ENCODE measurements around the gene UHRF2.
"Not testable (repeated sequence)": the region's sequence is repeated elsewhere in the genome, so short reads cannot be mapped to it uniquely, and the experiment has no call there.

UHRF2 gene

DNA sequence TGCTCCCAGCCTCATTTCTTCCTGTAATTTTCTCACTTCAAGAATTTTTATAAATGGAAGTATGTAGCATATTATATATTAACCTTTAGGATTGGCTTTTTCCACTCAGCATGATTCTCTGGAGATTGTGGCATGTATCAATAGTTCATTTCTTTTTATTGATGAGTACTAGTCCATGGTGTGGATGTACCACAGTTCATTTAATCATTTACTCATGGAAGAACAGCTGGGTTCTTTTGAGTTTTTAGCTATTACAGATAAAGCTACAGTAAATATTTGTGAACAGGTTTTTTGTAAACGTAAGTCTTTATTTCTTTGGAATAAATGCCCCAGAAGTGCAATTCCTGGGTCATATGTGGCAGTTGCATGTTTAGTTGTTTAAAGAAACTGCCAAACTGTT, 76.1 kb downstream of the UHRF2 start:
- DNase-seq: no peak

DNA sequence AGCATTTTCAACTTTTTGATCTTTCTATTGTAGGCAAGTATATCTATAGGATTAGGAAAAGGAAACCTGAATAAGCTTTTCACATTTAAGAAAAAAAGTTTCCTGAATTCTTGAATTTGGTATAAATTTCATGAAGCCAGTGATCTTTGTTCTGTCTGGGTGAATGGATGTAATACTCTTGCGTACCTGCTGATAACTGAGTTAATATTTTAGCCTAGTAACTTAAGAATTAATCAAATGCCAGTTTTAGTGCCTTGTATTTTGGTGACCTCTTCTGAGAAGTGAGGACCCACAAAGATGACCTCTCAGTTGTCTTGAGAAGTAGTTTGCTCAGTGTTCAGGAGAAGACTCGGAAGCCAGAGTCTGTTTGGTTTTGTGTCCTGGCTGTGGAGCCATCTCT, 77.9 kb downstream of the UHRF2 start:
- no peak for DNase-seq

DNA sequence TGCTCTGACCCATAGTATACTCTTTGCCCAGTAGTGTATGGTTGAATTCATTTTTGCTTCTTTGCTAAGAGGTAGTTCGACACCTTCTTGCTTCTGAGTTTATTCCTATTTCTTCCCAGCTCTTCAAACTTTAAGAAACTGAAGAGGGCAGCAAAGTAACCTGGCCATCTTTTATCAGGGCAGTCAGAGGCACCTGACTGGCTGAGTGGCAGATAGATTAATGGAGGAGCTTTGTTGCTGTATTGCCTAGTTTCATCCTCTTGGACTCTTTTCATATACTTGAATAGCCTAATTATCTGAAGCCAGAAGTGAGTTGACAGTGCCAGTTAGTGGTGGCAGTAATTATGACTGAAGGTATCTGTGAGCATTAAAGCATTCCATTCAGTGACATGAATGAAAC, 82.5 kb downstream of the UHRF2 start:
- DNase-seq: no peak

DNA sequence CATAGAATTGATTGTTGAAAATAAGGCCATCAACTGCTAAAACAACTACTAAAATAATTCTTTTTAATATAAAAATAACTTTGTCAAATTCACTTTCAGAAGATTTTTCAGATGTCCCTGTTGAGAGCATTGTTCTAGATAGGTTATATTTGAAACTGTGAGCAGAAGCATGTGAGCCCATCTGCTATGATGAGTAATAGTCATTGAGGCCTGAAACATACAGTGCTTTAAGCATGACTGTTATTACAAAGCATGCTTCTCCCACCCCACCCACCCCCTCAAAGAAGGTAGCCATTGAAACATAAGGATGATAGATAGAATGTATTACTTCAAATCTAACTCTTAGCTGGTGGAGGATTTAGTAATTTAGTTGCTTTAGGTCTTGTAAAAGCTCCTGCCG, 86.0 kb downstream of the UHRF2 start:
- DNase-seq: no peak

GRCh38 chr9:6501526-6502210, 88.7 kb downstream of the UHRF2 start:
- no peak for DNase-seq

DNA sequence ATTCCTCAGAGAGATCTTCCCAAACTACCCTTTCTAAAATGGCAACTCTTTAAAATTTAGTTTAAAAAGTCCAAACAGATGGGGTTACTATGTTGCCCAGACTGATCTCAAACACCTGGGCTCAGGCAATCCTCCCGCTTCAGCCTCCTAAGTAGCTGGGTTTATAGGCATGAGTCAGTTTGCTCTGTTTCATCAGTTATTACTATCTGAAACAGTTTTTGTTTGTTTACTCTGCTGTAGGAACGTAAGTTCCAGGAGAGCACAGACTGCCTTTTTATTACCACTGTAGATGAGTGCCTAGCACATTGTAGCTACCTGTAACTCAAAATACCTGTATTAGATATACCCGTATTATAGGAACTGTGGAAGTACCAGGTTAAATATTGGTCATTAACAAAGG, 89.4 kb downstream of the UHRF2 start:
- no peak for DNase-seq

- DNase-seq: no peak
Observed at GRCh38 chr9:6506571-6506970, 93.6 kb downstream of the UHRF2 start.

DNA sequence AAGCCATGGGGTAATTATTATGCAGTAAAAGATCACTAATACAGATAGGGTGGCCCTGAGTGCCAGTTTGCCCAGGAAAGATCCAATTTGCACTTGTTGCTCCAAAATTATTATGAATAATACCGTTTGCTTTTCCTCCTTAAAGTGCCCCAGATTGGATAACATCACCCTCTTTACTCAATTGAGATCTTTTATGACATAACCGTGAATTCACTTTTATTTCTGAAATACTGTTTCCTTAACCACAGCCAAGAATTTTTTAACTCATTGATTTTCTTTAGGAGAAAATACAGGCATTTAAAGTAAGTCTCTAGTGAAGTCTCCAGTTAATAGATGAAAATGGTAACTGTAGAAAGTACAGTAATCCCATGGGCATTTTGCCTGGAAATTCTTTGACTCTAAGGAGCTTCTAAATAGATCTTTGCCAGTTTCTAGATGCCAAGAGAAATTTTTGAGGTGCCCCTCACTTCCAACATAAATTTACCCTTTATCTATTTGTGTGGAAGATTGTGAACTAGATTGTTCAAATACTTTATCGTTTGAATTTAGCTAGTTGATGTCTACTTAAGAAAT, 99.2 kb downstream of the UHRF2 start:
- DNase-seq: no peak

GRCh38 chr9:6522263-6522662, 109.3 kb downstream of the UHRF2 start:
- no peak for DNase-seq

DNA sequence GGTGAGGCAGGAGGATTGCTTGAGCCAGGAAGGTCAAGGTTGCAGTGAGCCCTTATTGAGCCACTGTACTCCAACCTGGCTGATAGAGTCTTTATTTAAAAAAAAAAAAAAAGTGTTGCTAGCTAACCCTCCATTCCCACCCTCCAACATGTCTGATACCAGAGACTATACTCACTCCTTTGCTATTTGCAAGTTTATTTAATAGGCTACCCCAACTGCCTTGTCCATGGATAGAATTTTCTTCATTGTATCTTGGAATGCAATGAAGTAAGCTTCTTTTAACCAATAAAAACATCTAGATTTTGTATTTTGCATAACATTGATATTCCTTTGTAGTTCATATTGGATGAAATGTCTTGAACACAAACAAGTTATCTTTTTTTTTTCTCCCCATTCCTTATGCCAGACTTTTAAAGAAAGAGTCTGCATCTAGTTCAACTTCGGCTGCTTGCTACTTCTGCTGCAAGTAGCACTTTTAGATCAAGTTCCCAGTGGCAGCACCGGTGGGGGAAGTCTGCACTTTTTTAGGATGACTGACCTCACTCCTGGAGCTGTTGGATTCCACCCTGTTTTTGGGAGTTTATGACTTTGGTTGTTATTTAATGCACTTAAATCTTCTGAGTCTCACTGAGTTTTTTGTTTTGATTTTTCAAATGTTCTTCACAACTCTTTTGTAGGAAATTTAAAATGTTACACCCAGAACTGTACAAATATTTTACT, 112.5 kb downstream of the UHRF2 start:
- DNase-seq: no peak

DNA sequence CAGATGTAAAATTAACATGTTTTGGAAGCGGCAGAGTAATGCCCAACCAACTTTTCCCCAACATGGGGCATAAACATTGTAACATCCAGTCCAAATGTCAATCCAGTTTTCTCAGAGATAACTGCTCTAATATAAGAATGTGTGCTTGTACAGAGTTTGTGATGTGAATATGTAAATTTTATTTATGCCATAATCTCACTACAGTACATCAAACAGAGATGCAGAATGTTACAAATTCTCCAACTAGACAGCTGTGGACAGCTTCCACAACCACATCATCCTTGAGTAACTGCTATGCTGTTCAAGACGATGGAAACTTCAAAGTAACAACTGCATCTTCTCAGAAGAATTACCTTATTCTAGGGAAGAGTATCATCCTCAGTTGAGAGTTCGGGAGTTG, 122.6 kb downstream of the UHRF2 start:
- DNase-seq: no peak

- DNase-seq: no peak
Observed at GRCh38 chr9:6538666-6539071, 125.7 kb downstream of the UHRF2 start.

- not testable (repeated sequence) for DNase-seq
Observed at GRCh38 chr9:6542617-6543016, 129.6 kb downstream of the UHRF2 start.

GRCh38 chr9:6543204-6543603, 130.2 kb downstream of the UHRF2 start:
- DNase-seq: no peak

GRCh38 chr9:6545017-6545691, 132.2 kb downstream of the UHRF2 start:
- no peak for DNase-seq

- no peak for DNase-seq
Observed at GRCh38 chr9:6549106-6549800, 136.3 kb downstream of the UHRF2 start.

GRCh38 chr9:6551136-6551535, 138.1 kb downstream of the UHRF2 start:
- DNase-seq: no peak

DNA sequence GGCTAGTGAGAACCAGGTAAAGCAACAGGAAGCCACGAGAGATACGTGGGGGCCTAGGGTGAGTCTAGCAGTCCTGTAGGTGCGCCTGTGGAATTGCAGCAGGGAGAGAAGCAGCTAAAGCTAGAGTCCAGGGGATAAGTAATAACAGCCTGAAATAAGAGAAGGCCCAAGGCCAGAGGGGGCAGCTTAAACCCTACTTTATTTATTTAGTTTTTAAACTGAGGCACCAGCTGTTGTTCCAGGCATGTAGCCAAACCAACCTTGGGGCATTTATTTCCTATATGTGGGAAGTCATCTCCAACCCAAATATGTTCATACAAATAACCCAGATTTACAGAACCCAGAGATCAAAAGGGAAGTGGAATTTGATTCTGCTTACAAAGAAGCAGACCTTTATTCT, 139.0 kb downstream of the UHRF2 start:
- DNase-seq: peak; percentile 48

- no peak for DNase-seq
Observed at GRCh38 chr9:6552498-6553121, 139.6 kb downstream of the UHRF2 start.

GRCh38 chr9:6553866-6554265, 140.9 kb downstream of the UHRF2 start:
- no peak for DNase-seq
